GM21390 (cell line): Measurements from ENCODE around the gene RAD51B.
A peak's percentile ranks its signal among the peaks of the same experiment; 100 is the strongest.

ENCODE experiments used
- ATAC-seq: cut with Tn5 transposase; IDR thresholded peaks from one replicate; pipeline ENCODE4 v1.9.1; 2021; ENCODE audit not compliant: unreplicated experiment

RAD51B gene

GRCh38 chr14:68312884-68313610, 493.5 kb downstream of the RAD51B start:
- ATAC-seq = peak; percentile 87

DNA sequence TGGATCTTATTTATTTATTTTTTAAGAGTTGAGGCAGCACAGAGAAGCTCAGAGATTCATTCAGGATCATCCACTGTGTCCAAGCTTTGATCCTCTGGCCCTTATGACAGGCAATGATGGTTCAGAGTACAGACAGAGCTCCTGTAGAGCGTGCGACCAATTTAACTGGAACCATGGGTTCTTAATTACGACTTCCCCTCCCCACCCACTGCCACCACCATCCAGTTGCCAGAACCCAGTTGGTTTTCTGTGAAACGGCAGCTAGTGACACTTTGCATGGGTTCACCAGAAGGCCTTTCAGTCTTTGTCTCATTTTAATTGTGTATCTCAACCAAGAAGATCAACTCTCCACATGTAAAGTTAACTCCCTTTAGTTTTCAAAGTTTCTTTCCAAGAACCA, 495.1 kb downstream of the RAD51B start:
- no peak for ATAC-seq

GRCh38 chr14:68315081-68315480, 495.5 kb downstream of the RAD51B start:
- ATAC-seq = no peak

DNA sequence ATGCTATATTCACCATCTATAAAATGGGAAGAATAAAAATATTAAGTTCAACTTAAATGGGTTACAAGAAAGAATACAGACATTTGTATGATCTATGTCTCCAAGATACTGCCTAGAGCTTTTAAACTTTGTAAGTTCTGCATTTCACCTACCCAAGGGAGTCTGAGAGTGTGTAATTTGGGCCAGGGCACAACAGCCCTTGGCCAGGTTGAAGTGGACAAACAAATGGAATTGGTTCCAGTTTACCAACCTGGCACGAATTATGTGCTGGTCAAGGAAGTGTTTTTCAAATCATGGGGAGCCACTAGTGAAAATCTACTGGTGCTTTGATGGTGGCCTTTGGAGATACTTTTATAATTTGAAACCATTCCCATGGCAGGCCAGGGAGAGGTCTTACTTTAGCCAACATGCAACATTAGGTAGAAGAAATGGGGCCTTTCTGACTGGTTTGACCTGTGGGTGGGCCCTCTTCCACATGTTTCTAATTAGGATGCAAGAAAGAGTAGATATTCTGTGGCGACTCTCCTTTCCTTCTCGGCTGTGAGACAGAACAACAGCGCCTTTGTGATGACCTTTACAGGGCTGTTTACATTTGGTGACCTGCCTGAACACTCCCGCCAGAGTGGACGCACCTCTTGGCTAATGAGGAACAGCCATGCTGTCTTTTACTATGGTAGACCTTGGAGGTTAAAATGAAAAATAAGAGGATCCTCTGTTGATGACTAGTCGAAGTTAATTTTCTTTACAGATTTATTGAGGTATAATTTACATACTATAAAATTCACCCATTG, 496.7 kb downstream of the RAD51B start:
- no peak for ATAC-seq

DNA sequence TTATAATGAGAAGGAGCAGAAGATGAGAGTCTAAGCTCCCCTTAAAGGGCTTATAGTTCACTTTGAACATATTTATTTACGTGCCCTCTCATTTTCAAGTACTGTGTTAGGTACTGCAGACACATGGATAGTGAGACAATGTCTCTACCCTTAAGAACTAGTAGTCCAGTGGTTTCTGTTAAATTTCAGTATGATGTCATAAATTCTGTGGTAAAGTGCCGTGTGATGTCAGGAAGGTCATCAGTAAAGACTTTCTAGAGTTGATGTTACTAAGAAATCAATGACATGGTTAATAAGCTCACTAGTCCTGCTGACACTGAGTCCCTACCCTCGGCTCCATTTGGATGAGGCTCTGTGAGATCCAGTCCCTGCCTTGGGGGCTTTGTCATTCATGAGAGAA, 497.7 kb downstream of the RAD51B start:
- ATAC-seq = no peak

- ATAC-seq = no peak
Observed at GRCh38 chr14:68318828-68319227, 499.2 kb downstream of the RAD51B start.

GRCh38 chr14:68320495-68320894, 500.9 kb downstream of the RAD51B start:
- no peak for ATAC-seq

GRCh38 chr14:68322940-68323620, 503.5 kb downstream of the RAD51B start:
- no peak for ATAC-seq

DNA sequence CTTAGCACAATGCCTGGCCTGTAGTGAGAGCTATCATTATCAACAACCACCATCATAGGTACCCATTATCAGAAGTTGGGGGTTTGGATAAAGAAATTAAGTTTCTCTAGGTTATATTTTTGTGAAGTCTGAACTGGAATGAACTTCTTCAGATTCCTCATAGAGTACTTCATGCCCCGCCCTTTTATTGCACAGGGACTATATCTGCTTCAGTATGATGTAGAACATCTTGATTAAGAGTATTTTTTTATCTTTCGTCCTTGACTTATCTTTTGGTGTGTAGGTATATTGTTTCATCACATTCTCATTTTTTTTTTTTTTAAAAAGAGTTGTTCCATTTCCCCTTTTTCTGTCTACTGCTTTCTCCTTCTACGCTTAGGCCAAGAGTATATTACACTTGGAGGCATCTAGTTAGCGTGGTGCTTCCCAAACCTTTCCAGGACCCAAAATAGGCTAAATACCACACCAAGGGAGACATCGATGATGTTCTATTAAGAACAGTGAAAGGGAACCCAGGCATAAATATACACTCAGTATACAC, 505.8 kb downstream of the RAD51B start:
- no peak for ATAC-seq

GRCh38 chr14:68327231-68327630, 507.7 kb downstream of the RAD51B start:
- no peak for ATAC-seq

GRCh38 chr14:68328509-68328908, 508.9 kb downstream of the RAD51B start:
- ATAC-seq = peak; percentile 59

DNA sequence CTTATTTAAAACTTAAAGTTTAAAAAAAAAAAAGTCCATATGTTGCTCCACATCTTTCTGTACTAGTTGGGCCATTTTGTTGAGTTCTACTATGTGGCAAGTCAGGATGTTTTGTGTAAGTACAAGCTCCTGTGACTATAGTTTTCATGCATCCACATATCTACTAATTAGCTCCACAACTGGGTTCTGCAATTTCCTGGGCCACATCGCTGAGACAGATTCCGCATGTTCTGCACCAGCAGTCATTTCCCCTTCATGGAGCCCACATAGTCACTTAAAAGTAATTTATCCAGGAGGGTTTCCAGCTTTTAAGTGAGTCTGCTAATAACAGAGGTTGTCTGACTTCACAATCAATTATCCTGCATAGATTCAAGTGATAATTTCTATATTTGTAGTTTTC, 511.8 kb downstream of the RAD51B start:
- no peak for ATAC-seq

- no peak for ATAC-seq
Observed at GRCh38 chr14:68331991-68332390, 512.4 kb downstream of the RAD51B start.

DNA sequence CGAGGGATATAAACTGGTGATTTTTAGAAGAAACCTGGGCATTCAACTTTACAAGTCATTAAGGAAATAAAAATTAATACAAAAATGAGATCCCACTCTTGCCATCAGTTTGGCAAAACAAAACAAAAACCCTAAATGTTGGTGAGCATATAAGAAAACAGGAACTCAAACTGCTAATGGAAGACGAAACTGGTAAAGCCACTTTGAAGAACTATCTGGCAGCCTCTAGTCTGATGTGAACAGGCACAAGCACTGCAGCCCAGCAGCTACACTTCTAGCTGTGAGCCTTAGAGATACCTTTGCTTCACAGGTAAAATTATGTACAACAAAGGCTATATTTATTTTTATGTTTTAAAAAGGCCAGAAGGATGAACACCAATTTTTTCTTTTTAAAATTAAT, 513.7 kb downstream of the RAD51B start:
- ATAC-seq = peak; percentile 47

DNA sequence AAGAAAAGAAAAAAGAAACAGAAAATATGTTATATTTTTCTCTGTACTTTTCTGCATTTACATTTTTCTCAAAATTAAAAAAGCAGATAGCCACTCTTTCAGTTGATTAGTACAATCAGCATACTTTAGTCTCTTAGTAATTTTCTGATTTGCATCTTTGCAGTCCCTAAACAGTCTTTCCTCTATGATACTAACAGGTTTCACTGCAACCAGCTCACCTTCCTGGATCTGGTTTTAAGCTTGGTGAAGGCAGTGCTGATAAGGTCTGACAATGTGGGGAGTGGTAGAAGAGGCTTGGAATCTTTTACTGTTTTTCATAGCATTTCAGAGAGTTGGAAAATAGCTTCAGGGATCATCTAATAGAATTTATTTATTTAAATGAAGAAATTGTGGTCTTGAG, 515.7 kb downstream of the RAD51B start:
- no peak for ATAC-seq

GRCh38 chr14:68336165-68336564, 516.6 kb downstream of the RAD51B start:
- ATAC-seq = no peak

GRCh38 chr14:68337279-68337678, 517.7 kb downstream of the RAD51B start:
- ATAC-seq = no peak

DNA sequence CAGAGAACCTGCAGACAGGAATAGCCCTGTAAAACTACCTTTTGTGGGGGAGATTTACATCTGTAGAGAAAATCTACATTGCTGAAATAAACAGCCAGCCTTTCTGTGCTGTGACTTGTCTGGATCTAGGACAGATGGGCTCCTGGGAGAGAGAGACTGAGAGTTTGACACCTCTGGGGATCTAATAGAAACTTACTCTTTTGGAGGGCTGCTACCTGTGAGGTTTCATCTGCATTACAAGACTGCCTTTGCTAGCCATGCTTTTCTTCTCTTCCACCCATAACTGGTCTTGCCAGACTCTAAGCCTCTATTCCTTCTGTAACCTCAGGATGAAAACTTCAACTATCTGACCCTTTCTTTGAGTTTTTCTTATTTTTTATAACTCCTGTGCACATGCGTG, 520.7 kb downstream of the RAD51B start:
- ATAC-seq = no peak

DNA sequence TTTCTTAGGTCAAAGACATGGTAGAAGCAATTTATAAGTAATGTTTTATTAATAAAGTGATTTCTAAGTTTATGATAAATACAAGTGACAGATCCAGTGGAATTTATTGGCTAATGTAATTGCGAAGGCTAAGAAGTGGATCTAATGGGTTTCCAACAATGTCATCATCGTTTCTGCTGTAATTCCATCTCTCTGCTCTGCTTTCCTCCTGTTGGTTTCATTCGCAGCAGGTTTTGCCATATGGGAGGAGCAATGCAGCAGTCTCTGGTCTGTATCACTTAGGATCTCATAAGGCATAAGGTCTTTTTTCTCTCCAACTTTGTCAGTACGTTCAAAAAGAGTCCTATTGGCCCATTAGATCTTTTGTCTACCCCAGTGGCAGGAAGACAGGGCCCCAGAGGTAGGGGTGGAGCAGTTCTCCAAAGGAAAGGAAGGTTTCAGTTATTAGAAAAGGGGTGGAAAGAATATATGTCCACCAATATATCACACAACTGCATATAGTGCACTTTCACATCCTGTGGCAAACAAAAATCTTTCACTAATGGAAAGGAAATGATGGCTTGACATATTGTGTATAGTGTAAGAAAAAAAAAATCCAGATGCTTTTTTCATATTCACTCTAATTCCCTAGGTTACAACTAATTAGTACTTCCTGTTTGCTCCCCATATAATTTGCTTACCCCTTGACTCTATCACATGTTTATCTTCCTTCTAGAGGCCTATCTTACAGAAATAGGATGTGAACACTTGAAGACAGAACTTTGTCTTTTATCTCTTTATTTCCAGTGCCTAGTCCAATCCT, 522.0 kb downstream of the RAD51B start:
- ATAC-seq = peak; percentile 57

DNA sequence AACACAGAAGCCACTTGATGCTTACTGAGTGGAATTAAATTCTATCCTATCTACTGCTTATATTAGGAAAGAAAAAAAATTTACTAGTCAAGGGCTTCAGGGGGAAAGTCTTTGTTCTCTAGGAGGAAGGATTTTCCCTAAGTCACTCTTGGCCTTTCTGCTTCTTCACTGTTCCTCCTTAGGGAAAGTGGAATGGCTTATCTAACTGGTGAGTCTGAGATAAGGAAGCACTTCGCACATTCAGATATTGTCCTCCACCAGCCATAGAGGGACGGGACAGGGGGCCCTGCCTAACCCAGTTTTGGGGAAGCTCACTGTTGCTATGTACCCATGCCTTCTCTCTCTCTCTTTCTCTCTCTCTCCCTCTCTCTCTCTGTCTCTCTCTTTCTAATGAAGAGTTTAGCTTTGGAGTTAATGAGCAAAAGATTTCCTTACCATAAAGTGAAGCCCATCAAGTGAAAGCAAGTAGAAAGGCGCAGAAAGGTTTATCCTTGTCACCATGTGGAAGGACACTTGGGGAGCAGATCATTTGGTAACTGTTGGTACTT, 522.7 kb downstream of the RAD51B start:
- no peak for ATAC-seq
